H1 (cell line): Measurements from ENCODE around the gene STK11. TPM values are rescaled to one million over a fixed set of nuclear protein-coding genes. Genes with fewer than 3 reads are reported as not detected.

Source experiments
- CTCF ChIA-PET: fragments of 300-600 bp; sonication (Branson Sonifier 250); formaldehyde crosslinking; loops from one replicate; lab custom pipeline; 2021; ENCODE audit not compliant: partially characterized antibody; lab: Charles Lee
- POLR2A ChIA-PET: fragments of 300-600 bp; sonication (Branson Sonifier 250); formaldehyde crosslinking; loops from one replicate; lab custom pipeline; 2021; ENCODE audit warnings: inconsistent platforms; ENCODE audit not compliant: partially characterized antibody; lab: Charles Lee
- DNase-seq, 2 experiments: peaks; one replicate each; pipeline versions ENCODE4 v3.0.0 to v3.0.0-alpha.2; 2010 to 2022; ENCODE audit warnings: low spot score in 2 of 2, low read depth in 1 of 2, mixed read lengths in 1 of 2
- FAIRE-seq: peaks from 2 replicates; lab custom pipeline; 2011; peaks lifted over from hg19 to GRCh38; lab: Jason Lieb, UNC
- H2AFZ ChIP-seq: 2 replicates; pipeline ENCODE4 v1.8.1; 2012; ENCODE audit warnings: low read length, inconsistent platforms
- H2AK5ac ChIP-seq: 2 replicates; pipeline ENCODE4 v1.6.1; 2013; ENCODE audit warnings: low read depth, low read length
- H2BK120ac ChIP-seq: replicated peaks from 2 replicates; pipeline ENCODE3; 2013; ENCODE audit warnings: low read depth, low read length, inconsistent platforms
- H2BK12ac ChIP-seq: 2 replicates; pipeline ENCODE4 v1.6.1; 2013; ENCODE audit warnings: low read depth, low read length
- H2BK15ac ChIP-seq: 2 replicates; pipeline ENCODE4 v1.6.1; 2013; ENCODE audit warnings: low read length
- H2BK20ac ChIP-seq: 2 replicates; pipeline ENCODE4 v1.6.1; 2013; ENCODE audit warnings: low read length
- H2BK5ac ChIP-seq: 2 replicates; pipeline ENCODE4 v1.6.1; 2013; ENCODE audit warnings: low read depth, low read length
- H3K14ac ChIP-seq: 2 replicates; pipeline ENCODE4 v1.6.1; 2013; ENCODE audit warnings: inconsistent platforms; ENCODE audit not compliant: insufficient read length
- H3K18ac ChIP-seq: 2 replicates; pipeline ENCODE4 v1.6.1; 2013; ENCODE audit warnings: low read length; ENCODE audit errors: extremely low read depth
- H3K23ac ChIP-seq: 2 replicates; pipeline ENCODE4 v1.6.1; 2013; ENCODE audit warnings: inconsistent platforms; ENCODE audit not compliant: insufficient read length
- H3K23me2 ChIP-seq: 2 replicates; pipeline ENCODE4 v1.6.1; 2013; ENCODE audit warnings: low read depth, low read length
- H3K27ac ChIP-seq: 2 replicates; pipeline ENCODE4 v1.6.1; 2011; ENCODE audit warnings: low read depth, low read length, inconsistent platforms
- H3K27me3 ChIP-seq, 4 experiments: replicated peaks in 1 of 4; 1 replicate in 1 of 4; 2 replicates in 3 of 4; pipeline versions ENCODE4 v1.6.1 to v1.8.1; 2011 to 2013; ENCODE audit warnings: low read length in 3 of 4, mild to moderate bottlenecking in 3 of 4, inconsistent platforms in 2 of 4, mixed read lengths in 2 of 4, moderate library complexity in 1 of 4; ENCODE audit not compliant: control insufficient read depth in 3 of 4, insufficient read depth in 3 of 4; ENCODE audit errors: extremely low read depth in 1 of 4
- H3K36me3 ChIP-seq, 4 experiments: 2 replicates each; pipeline versions ENCODE4 v1.6.1 to v1.8.1; 2011 to 2013; ENCODE audit warnings: mild to moderate bottlenecking in 4 of 4, low read length in 3 of 4, moderate library complexity in 2 of 4, control low read depth in 1 of 4, inconsistent platforms in 1 of 4; ENCODE audit not compliant: insufficient read depth in 4 of 4, control insufficient read depth in 2 of 4
- H3K4ac ChIP-seq: replicated peaks from 2 replicates; pipeline ENCODE3; 2013; ENCODE audit warnings: low read length, low read depth, mixed read lengths, inconsistent platforms; ENCODE audit not compliant: insufficient read length
- H3K4me1 ChIP-seq, 4 experiments: replicated peaks in 1 of 4; 1 replicate in 1 of 4; 2 replicates in 3 of 4; pipeline versions ENCODE4 v1.6.1 to v1.8.1; 2011 to 2013; ENCODE audit warnings: low read length in 3 of 4, inconsistent platforms in 2 of 4, mixed read lengths in 1 of 4; ENCODE audit not compliant: insufficient read depth in 4 of 4, control insufficient read depth in 3 of 4
- H3K4me2 ChIP-seq, 2 experiments: 2 replicates each; pipeline versions ENCODE4 v1.6.1 to v1.8.1; 2011 to 2013; ENCODE audit warnings: low read depth in 2 of 2, low read length in 2 of 2, control low read depth in 1 of 2, inconsistent platforms in 1 of 2, mild to moderate bottlenecking in 1 of 2; ENCODE audit not compliant: insufficient read depth in 1 of 2
- H3K4me3 ChIP-seq, 4 experiments: fragments of 200-600, 300-600 bp in 1 of 4; sonication (generic), shearing (Covaris generic), sonication (Bioruptor Twin) in 1 of 4; 2 replicates each; pipeline versions ENCODE4 v1.5.1 to v1.8.1; 2011 to 2016; ENCODE audit warnings: low read length in 4 of 4, low read depth in 3 of 4, control low read depth in 2 of 4, inconsistent platforms in 2 of 4, mild to moderate bottlenecking in 2 of 4, mixed read lengths in 1 of 4, moderate library complexity in 1 of 4; ENCODE audit not compliant: insufficient read depth in 2 of 4; ENCODE audit errors: extremely low read depth in 1 of 4
- H3K56ac ChIP-seq: replicated peaks from 2 replicates; pipeline ENCODE3; 2013; ENCODE audit warnings: low read depth, mild to moderate bottlenecking, mixed read lengths, low read length, inconsistent platforms; ENCODE audit not compliant: insufficient read length
- H3K79me1 ChIP-seq: 2 replicates; pipeline ENCODE4 v1.6.1; 2013; ENCODE audit warnings: low read depth, low read length, control low read depth
- H3K79me2 ChIP-seq, 2 experiments: 2 replicates each; pipeline versions ENCODE4 v1.6.1 to v1.8.1; 2012 to 2013; ENCODE audit warnings: low read length in 2 of 2, mild to moderate bottlenecking in 2 of 2, inconsistent platforms in 1 of 2; ENCODE audit not compliant: insufficient read depth in 2 of 2, control insufficient read depth in 1 of 2
- H3K9ac ChIP-seq, 4 experiments: replicated peaks in 1 of 4; 1 replicate in 1 of 4; 2 replicates in 3 of 4; pipeline versions ENCODE4 v1.6.1 to v1.8.1; 2011 to 2013; ENCODE audit warnings: low read depth in 3 of 4, low read length in 3 of 4, control low read depth in 2 of 4, mild to moderate bottlenecking in 2 of 4, moderate library complexity in 2 of 4, inconsistent platforms in 1 of 4; ENCODE audit errors: extremely low read depth in 1 of 4
- H3K9me3 ChIP-seq, 2 experiments: 2 replicates each; pipeline versions ENCODE4 v1.6.1 to v1.8.1; 2012 to 2013; ENCODE audit warnings: mild to moderate bottlenecking in 2 of 2, moderate library complexity in 2 of 2, control low read depth in 1 of 2, inconsistent platforms in 1 of 2, low read depth in 1 of 2, low read length in 1 of 2, mixed read lengths in 1 of 2; ENCODE audit not compliant: insufficient read depth in 2 of 2
- H4K20me1 ChIP-seq, 2 experiments: replicated peaks in 1 of 2; 2 replicates each; pipeline versions ENCODE3 to v1.8.1; 2011 to 2013; ENCODE audit warnings: inconsistent platforms in 2 of 2, low read length in 2 of 2, mild to moderate bottlenecking in 1 of 2; ENCODE audit not compliant: insufficient read depth in 2 of 2, control insufficient read depth in 1 of 2
- H4K5ac ChIP-seq: 2 replicates; pipeline ENCODE4 v1.6.1; 2013; ENCODE audit warnings: low read length, low read depth, mixed read lengths, inconsistent platforms; ENCODE audit not compliant: insufficient read length
- H4K8ac ChIP-seq: 2 replicates; pipeline ENCODE4 v1.8.0; 2013; ENCODE audit warnings: mild to moderate bottlenecking, moderate library complexity, low read length, inconsistent platforms; ENCODE audit not compliant: insufficient read depth; ENCODE audit errors: extremely low read depth
- H4K91ac ChIP-seq: replicated peaks from 2 replicates; pipeline ENCODE3; 2013; ENCODE audit warnings: low read length, mixed read lengths, inconsistent platforms; ENCODE audit not compliant: insufficient read length
- ATF3 ChIP-seq: IDR thresholded peaks from 2 replicates; pipeline ENCODE4 v1.6.1; 2011; ENCODE audit warnings: low read depth, mild to moderate bottlenecking, low read length; ENCODE audit not compliant: insufficient read depth
- BCL11A ChIP-seq, 2 experiments: IDR thresholded peaks; one replicate each; pipeline ENCODE4 v1.6.1; 2011; ENCODE audit warnings: low read depth in 2 of 2, low read length in 2 of 2, mild to moderate bottlenecking in 2 of 2
- CREB1 ChIP-seq: IDR thresholded peaks from 2 replicates; pipeline ENCODE4 v1.6.1; 2012; ENCODE audit warnings: inconsistent platforms
- E2F6 ChIP-seq: IDR thresholded peaks from 2 replicates; pipeline ENCODE4 v1.6.1; 2012; ENCODE audit warnings: inconsistent platforms
- JUN ChIP-seq: IDR thresholded peaks from 2 replicates; pipeline ENCODE4 v1.6.1; 2011; ENCODE audit warnings: low read depth, mild to moderate bottlenecking, improper control_type of control experiment, low read length
- JUND ChIP-seq: IDR thresholded peaks from 2 replicates; pipeline ENCODE4 v1.6.1; 2011; ENCODE audit warnings: mild to moderate bottlenecking, improper control_type of control experiment, low read length
- PHF8 ChIP-seq: fragments of 200-600 bp; sonication (generic); conservative IDR thresholded peaks from 2 replicates; pipeline ENCODE4 v1.7.1; 2012; ENCODE audit warnings: low read depth, mild to moderate bottlenecking, inconsistent platforms, low read length, moderate library complexity
- SP1 ChIP-seq: IDR thresholded peaks from 2 replicates; pipeline ENCODE4 v1.6.1; 2011; ENCODE audit warnings: low read depth, low read length
- TAF7 ChIP-seq: optimal IDR thresholded peaks from 2 replicates; pipeline ENCODE3; 2011; ENCODE audit warnings: low read depth, mild to moderate bottlenecking, inconsistent platforms, low read length, moderate library complexity, borderline replicate concordance
- TCF12 ChIP-seq: IDR thresholded peaks from 2 replicates; pipeline ENCODE4 v1.6.1; 2011; ENCODE audit warnings: low read depth, mild to moderate bottlenecking, low read length
- TEAD4 ChIP-seq: IDR thresholded peaks from 2 replicates; pipeline ENCODE4 v1.6.1; 2012; ENCODE audit warnings: low read depth, low read length, inconsistent platforms, mixed read lengths
- WGBS, 2 experiments: shearing (Covaris generic) in 1 of 2; methylation state at CpG; one replicate each; pipeline versions ENCODE4 v1.1.6 to v1.1.7; 2013 to 2015; ENCODE audit warnings: low lambda C conversion rate in 2 of 2, mixed read lengths in 2 of 2, inconsistent platforms in 1 of 2, low coverage in 1 of 2, missing lambda C conversion rate in 1 of 2; ENCODE audit not compliant: insufficient replicate concordance in 2 of 2, insufficient coverage in 1 of 2, insufficient read length in 1 of 2; ENCODE audit errors: extremely low coverage in 1 of 2, missing lambda C conversion rate in 1 of 2; 5-methylcytosine and 5-hydroxymethylcytosine counted together
- polyA plus RNA-seq, 7 experiments: library from polyadenylated mRNA; depleted of rRNA in 3 of 7; stranded (reverse) in 5 of 7; unstranded in 2 of 7; fragments of >200 nt in 5 of 7; fragments of 200-250 nt in 2 of 7; gene quantifications; 1 replicate in 5 of 7; 2 replicates in 1 of 7; 4 replicates in 1 of 7; pipeline versions ENCODE4 v1.2.1 to v1.2.3, GENCODE V29; 2011 to 2013; ENCODE audit warnings: missing spikeins in 2 of 7, mixed read lengths in 2 of 7
- total RNA-seq: library from RNA; stranded (reverse); fragmentation: NEBNext Ultra II Directional; extraction: Animal tissue kit (Norgen Biotek cat#: 25700); gene quantifications from 2 replicates; pipeline ENCODE4 v1.2.1, GENCODE V29; 2021

STK11 gene
- total and polyA plus RNA-seq, 2 of the 8 experiments (the other 6 are each of a cell fraction or from before 2014, with no cell fraction given) = 45.3 to 70.7 TPM

DNA sequence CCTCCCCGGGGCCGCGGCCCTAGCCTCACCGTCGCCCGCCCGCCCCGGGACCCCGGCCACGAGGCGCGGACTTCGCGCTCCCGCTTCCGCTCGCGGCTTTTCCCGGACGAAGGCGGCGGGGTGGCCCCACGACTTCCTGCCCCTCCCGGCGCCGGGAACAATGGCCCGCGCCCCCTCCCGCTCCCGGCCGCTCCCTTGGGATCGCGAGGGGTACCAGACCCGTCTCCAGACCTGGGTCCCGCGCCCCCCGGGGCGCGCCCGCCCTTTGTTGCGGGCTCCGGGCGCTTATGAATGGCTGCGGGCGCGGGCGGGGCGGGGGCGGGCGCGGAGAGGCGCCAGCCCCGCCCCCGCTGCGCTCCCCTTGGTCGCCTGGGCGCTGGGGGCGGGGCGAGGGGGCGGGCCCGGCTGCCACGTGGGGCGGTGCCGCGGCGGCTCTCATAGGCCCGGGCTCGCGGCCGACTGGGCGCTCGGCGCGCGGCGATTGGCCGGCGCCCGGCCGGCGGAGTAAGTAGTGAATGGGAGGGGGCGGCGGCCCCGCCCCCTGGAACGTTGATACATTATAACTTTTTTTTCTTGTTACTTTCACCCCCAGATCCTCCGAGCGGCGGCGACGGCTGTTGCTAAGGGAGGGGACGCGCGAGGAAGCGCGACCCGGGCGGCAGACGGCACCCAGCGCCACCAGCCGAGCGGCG, 43.9 kb downstream of the STK11 start:
- 2% methylated on average over 29 of the region's 102 CpGs; no CpG with 5 or more reads in 1 of the 2 experiments for WGBS, 2 experiments
- Histone ChIP-seq H3K56ac (no peak overlapping the region), H2BK120ac (no peak overlapping the region), H3K9ac (peak overlapping the region; percentile 52 to 98 (median 87)), H3K23me2 (peaks cover 2% of the 10 kb centered on the region; the same call in 1 of the 2 replicates), H3K9me3 (no peaks in the 10 kb centered on the region), H3K27ac (peak overlapping the region; percentile 94; the same call in 1 of the 2 replicates), H2AFZ (no peak overlapping the region), H4K20me1 (peaks cover 9 to 14% of the 10 kb centered on the region in 2 experiments), H3K18ac (no peak overlapping the region; the same call in 1 of the 2 replicates), H3K4me3 (peak overlapping the region; percentile 66 to 99 (median 83)), H3K4me1 (peaks cover 0 to 29% (median 13%) of the 10 kb centered on the region in 4 experiments; a peak in 6 of 7 replicates), H4K91ac (no peak overlapping the region), H2BK15ac (no peak overlapping the region), H3K27me3 (no peaks in the 10 kb centered on the region), H2BK5ac (no peak overlapping the region; the same call in 1 of the 2 replicates), H3K4ac (no peak overlapping the region), H2BK12ac (no peak overlapping the region), H3K23ac (no peak overlapping the region), H3K79me2 (peaks cover 9 to 39% of the 10 kb centered on the region in 2 experiments), H3K14ac (no peak overlapping the region), H3K36me3 (peaks cover 10 to 35% (median 23%) of the 10 kb centered on the region in 4 experiments), H3K79me1 (peaks cover 8% of the 10 kb centered on the region; the same call in 1 of the 2 replicates), H2BK20ac (no peak overlapping the region), H4K5ac (peak overlapping the region; percentile 77), H3K4me2 (peak overlapping the region; percentile 42 to 79; a peak in 3 of 4 replicates), H2AK5ac (no peak overlapping the region), H4K8ac (peak overlapping the region; percentile 98; the same call in 1 of the 2 replicates)
- peak in 1 of 2 experiments; percentile 89 for DNase-seq
- ChIA-PET CTCF (no interaction called here), POLR2A (interaction anchor here (0.7 to 14.3 kb wide), 10 partner anchors 11 to 222 kb away, joined by 3 to 456 read pairs (median 4); partner anchors contain the start of genes CBARP, CIRBP, CNN2 and FAM174C)
- FAIRE-seq = no peak
- TF ChIP-seq BCL11A (IDR thresholded peaks at IDR 0.05; ENCODE audit: low read depth in 2 of 2, low read length in 2 of 2) (no peak), TAF7 (peak; percentile 26), E2F6 (peak; percentile 68; the same call in 1 of the 2 replicates), ATF3 (no peak), TEAD4 (peak; percentile 19; the same call in 1 of the 2 replicates), SP1 (peak; percentile 56; the same call in 1 of the 2 replicates), JUND (0 out of 2 replicates have a peak, but pooled peaks have one; percentile 6), PHF8 (peak; percentile 50), TCF12 (no peak), JUN (no peak), CREB1 (no peak)
